OCI-LY3 (cell line): ENCODE results near the gene COQ7.

Experiments used
- H2AFZ ChIP-seq: fragments of 200-600, 300-600 bp; shearing (Covaris generic); 2 replicates; pipeline ENCODE4 v1.6.0; 2014; ENCODE audit warnings: antibody characterized with exemption, low read depth, low read length
- H3K27ac ChIP-seq: fragments of 200-600, 300-600 bp; sonication (generic); 2 replicates; pipeline ENCODE4 v1.5.1; 2014; ENCODE audit warnings: mild to moderate bottlenecking, low read length, moderate library complexity, mixed read lengths
- H3K27me3 ChIP-seq: fragments of 200-600, 300-600 bp; sonication (generic); 2 replicates; pipeline ENCODE4 v1.6.1; 2014; ENCODE audit warnings: low read depth, low read length, mixed read lengths
- H3K36me3 ChIP-seq: fragments of 200-600, 300-600 bp; sonication (generic); replicated peaks from 2 replicates; pipeline ENCODE3; 2014; ENCODE audit warnings: low read depth, low read length, mixed read lengths
- H3K4me1 ChIP-seq: fragments of 300-600, 200-600 bp; sonication (generic); 2 replicates; pipeline ENCODE4 v1.6.1; 2014; ENCODE audit warnings: low read length, mixed read lengths
- H3K4me2 ChIP-seq: fragments of 200-600, 300-600 bp; sonication (generic); 2 replicates; pipeline ENCODE4 v1.6.1; 2014; ENCODE audit warnings: low read length, mixed read lengths
- H3K4me3 ChIP-seq: fragments of 300-600, 200-600 bp; sonication (generic); 2 replicates; pipeline ENCODE4 v1.5.1; 2014; ENCODE audit warnings: antibody characterized with exemption, mild to moderate bottlenecking, low read length, moderate library complexity
- H3K79me2 ChIP-seq: fragments of 300-600, 200-600 bp; shearing (Covaris generic); 2 replicates; pipeline ENCODE4 v1.6.1; 2014; ENCODE audit warnings: mild to moderate bottlenecking, low read length, mixed read lengths
- H3K9ac ChIP-seq: fragments of 300-600, 200-600 bp; shearing (Covaris generic); 2 replicates; pipeline ENCODE4 v1.6.0; 2014; ENCODE audit warnings: mild to moderate bottlenecking, low read length, moderate library complexity
- H3K9me3 ChIP-seq: fragments of 200-600, 300-600 bp; shearing (Covaris generic); 2 replicates; pipeline ENCODE4 v1.6.1; 2014; ENCODE audit warnings: low read length, mixed read lengths; ENCODE audit not compliant: insufficient read depth
- H4K20me1 ChIP-seq: fragments of 200-600, 300-600 bp; sonication (generic); 2 replicates; pipeline ENCODE4 v1.6.1; 2016; ENCODE audit warnings: low read length, mixed read lengths; ENCODE audit not compliant: insufficient read depth
- EZH2phosphoT487 ChIP-seq: fragments of 200-600 bp; shearing (Covaris generic); IDR thresholded peaks from 2 replicates; pipeline ENCODE4 v1.6.1; 2018; ENCODE audit warnings: antibody characterized with exemption, mixed run types, low read depth
- TF ChIP-seq, protein P1 (sequence below): fragments of 200-600, 300-600 bp; sonication (generic); IDR thresholded peaks from 2 replicates; pipeline ENCODE4 v1.5.1; 2014; ENCODE audit warnings: antibody characterized with exemption, low read length, low read depth

Gene COQ7

DNA sequence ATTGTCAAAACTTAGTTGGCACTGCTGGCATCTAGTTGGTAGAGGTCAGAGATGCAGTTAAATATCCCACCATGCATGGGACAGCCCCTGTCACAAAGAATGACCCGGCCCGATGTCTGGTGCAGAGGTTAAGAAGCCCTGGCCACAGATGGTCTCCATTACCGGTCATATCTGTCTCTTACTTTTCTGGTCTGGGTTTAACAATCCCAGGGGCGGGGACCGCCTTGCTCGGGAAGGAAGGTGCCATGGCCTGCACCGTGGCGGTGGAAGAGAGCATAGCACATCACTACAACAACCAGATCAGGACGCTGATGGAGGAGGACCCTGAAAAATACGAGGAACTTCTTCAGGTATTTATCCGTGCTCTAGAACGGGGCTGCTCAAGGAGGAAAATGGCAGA, 8.1 kb downstream of the COQ7 start:
- H3K27me3 ChIP-seq: no peaks in the 10 kb centered on the region
- H2AFZ ChIP-seq: no peak overlapping the region
- no peak overlapping the region for H3K9ac ChIP-seq
- H3K4me2 ChIP-seq: no peak overlapping the region
- TF ChIP-seq EZH2phosphoT487: no peak
- TF ChIP-seq, protein P1, sequence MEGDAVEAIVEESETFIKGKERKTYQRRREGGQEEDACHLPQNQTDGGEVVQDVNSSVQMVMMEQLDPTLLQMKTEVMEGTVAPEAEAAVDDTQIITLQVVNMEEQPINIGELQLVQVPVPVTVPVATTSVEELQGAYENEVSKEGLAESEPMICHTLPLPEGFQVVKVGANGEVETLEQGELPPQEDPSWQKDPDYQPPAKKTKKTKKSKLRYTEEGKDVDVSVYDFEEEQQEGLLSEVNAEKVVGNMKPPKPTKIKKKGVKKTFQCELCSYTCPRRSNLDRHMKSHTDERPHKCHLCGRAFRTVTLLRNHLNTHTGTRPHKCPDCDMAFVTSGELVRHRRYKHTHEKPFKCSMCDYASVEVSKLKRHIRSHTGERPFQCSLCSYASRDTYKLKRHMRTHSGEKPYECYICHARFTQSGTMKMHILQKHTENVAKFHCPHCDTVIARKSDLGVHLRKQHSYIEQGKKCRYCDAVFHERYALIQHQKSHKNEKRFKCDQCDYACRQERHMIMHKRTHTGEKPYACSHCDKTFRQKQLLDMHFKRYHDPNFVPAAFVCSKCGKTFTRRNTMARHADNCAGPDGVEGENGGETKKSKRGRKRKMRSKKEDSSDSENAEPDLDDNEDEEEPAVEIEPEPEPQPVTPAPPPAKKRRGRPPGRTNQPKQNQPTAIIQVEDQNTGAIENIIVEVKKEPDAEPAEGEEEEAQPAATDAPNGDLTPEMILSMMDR: no peak
- H3K4me3 ChIP-seq: no peak overlapping the region
- no peak overlapping the region for H3K27ac ChIP-seq
- no peaks in the 10 kb centered on the region for H3K9me3 ChIP-seq
- no peaks in the 10 kb centered on the region for H4K20me1 ChIP-seq
- peaks cover 10% of the 10 kb centered on the region for H3K36me3 ChIP-seq
- H3K4me1 ChIP-seq: no peaks in the 10 kb centered on the region
- H3K79me2 ChIP-seq: no peaks in the 10 kb centered on the region

DNA sequence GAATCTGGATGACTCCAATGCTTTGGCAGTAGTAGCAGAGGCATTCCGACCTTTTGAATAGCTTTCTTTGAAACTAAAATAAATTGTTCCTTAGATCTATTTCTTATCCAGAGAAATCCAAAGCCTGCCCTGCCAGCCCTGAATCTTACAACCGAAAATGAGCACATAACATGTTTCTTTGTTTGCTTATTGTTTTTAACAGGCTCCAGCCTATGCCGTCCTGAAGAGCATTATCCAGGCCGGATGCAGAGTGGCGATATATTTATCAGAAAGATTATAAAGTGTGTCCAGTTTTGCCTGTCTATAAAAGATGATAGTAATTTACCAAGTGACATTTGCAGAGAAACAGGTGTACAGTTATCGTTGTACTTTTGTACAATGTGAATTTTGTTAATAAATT, 10.5 kb downstream of the COQ7 start:
- no peak overlapping the region for H3K9ac ChIP-seq
- no peaks in the 10 kb centered on the region for H3K27me3 ChIP-seq
- no peak overlapping the region for H3K27ac ChIP-seq
- H3K9me3 ChIP-seq: no peaks in the 10 kb centered on the region
- no peaks in the 10 kb centered on the region for H4K20me1 ChIP-seq
- no peaks in the 10 kb centered on the region for H3K79me2 ChIP-seq
- no peaks in the 10 kb centered on the region for H3K4me1 ChIP-seq
- no peak for TF ChIP-seq EZH2phosphoT487
- TF ChIP-seq, protein P1: no peak
- H2AFZ ChIP-seq: no peak overlapping the region
- H3K4me3 ChIP-seq: no peak overlapping the region
- H3K4me2 ChIP-seq: no peak overlapping the region
- peaks cover 20% of the 10 kb centered on the region for H3K36me3 ChIP-seq

DNA sequence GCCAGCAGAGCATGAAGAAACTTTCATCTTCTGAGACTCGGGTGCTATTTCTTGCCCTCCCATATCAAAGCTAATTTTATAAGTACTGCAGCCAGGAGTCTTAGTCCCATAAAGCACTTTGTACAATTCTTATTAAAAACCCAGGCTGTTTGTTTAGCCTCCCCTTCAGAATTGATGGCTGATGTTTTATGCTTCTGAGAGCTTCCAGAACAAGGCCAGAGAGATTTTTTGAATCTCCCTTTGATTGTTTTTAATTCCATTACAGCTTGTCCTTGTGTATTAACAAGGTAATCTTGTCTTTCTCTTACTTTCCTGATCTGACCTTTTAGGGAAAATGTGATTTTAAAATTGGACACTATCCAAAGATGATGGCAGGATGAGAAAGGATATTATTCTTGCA, 16.3 kb downstream of the COQ7 start:
- H2AFZ ChIP-seq: no peak overlapping the region
- TF ChIP-seq, protein P1: no peak
- no peak for TF ChIP-seq EZH2phosphoT487
- peaks cover 4% of the 10 kb centered on the region for H3K4me1 ChIP-seq
- no peaks in the 10 kb centered on the region for H3K9me3 ChIP-seq
- H3K79me2 ChIP-seq: no peaks in the 10 kb centered on the region
- 0 out of 2 replicates have a peak, but pooled peaks cover 4% of the 10 kb centered on the region for H3K27me3 ChIP-seq
- H4K20me1 ChIP-seq: no peaks in the 10 kb centered on the region
- peaks cover 18% of the 10 kb centered on the region for H3K36me3 ChIP-seq
- no peak overlapping the region for H3K4me2 ChIP-seq
- H3K9ac ChIP-seq: no peak overlapping the region
- no peak overlapping the region for H3K4me3 ChIP-seq
- no peak overlapping the region for H3K27ac ChIP-seq

DNA sequence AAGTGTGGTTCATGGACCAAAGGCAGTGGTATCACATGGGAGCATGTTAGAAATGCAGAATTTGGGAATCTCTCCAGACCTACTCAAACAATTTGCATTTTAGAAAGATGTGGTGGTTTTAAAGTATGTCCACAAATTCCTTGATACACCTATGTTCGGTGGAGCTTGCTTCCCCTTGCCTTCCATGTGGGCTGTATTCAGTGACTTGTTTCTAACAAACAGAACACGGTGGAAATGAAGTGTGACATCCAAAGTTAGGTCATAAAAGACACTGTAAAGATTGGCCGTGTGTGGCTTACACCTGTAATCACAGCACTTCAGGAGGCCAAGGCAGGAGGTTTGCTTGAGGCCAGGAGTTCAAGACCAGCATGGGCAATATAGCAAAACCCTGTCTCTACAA, 16.7 kb downstream of the COQ7 start:
- no peaks in the 10 kb centered on the region for H4K20me1 ChIP-seq
- no peak overlapping the region for H3K27ac ChIP-seq
- H3K4me3 ChIP-seq: no peak overlapping the region
- H3K36me3 ChIP-seq: peaks cover 14% of the 10 kb centered on the region
- H3K9ac ChIP-seq: no peak overlapping the region
- H2AFZ ChIP-seq: no peak overlapping the region
- no peak for TF ChIP-seq EZH2phosphoT487
- TF ChIP-seq, protein P1: no peak
- H3K79me2 ChIP-seq: no peaks in the 10 kb centered on the region
- no peaks in the 10 kb centered on the region for H3K9me3 ChIP-seq
- no peak overlapping the region for H3K4me2 ChIP-seq
- 0 out of 2 replicates have a peak, but pooled peaks cover 4% of the 10 kb centered on the region for H3K27me3 ChIP-seq
- H3K4me1 ChIP-seq: peaks cover 9% of the 10 kb centered on the region
